Vagina (tissue), 2 donors: ENCODE data around the gene GAS7. TPM values are rescaled to one million over a fixed set of nuclear protein-coding genes. Genes with fewer than 3 reads are reported as not detected.

Source experiments
- DNase-seq, 2 donors: peaks; one replicate each; pipeline ENCODE4 v3.0.0-alpha.2; 2017; ENCODE audit errors: extremely low spot score in 2 of 2
- H3K27ac ChIP-seq: fragments of 200-600 bp; sonication (generic); one replicate; pipeline ENCODE4 v1.5.1; 2019
- H3K27me3 ChIP-seq: fragments of 200-600 bp; sonication (generic); one replicate; pipeline ENCODE4 v1.5.1; 2019
- H3K36me3 ChIP-seq, 2 donors: fragments of 200-600 bp; sonication (generic); one replicate each; pipeline ENCODE4 v1.5.1; 2017 to 2019
- H3K4me1 ChIP-seq: fragments of 200-600 bp; sonication (generic); one replicate; pipeline ENCODE4 v1.5.1; 2019
- H3K4me3 ChIP-seq, 2 donors: fragments of 200-600 bp; sonication (generic); 1 replicate in 1 of 2; 2 replicates in 1 of 2; pipeline ENCODE4 v1.5.1; 2016 to 2019
- H3K9me3 ChIP-seq: fragments of 200-600 bp; sonication (generic); one replicate; pipeline ENCODE4 v1.5.1; 2019
- CTCF ChIP-seq, 3 experiments: fragments of 450-650 bp in 2 of 3; fragments of 200-600 bp in 1 of 3; sonication (generic) in 1 of 3; IDR thresholded peaks; one replicate each; pipeline ENCODE4 v1.5.1; 2017 to 2019; ENCODE audit warnings: antibody characterized with exemption in 3 of 3, mild to moderate bottlenecking in 2 of 3, moderate library complexity in 2 of 3
- POLR2A ChIP-seq, 2 donors: fragments of 450-650 bp; IDR thresholded peaks; one replicate each; pipeline ENCODE4 v1.6.1; 2017; ENCODE audit warnings: antibody characterized with exemption in 2 of 2, mild to moderate bottlenecking in 2 of 2, moderate library complexity in 2 of 2
- POLR2AphosphoS5 ChIP-seq, 2 donors: sonication (generic); formaldehyde crosslinking; IDR thresholded peaks; one replicate each; pipeline ENCODE4 v1.9.0; 2017; ENCODE audit warnings: antibody characterized with exemption in 2 of 2, mild to moderate bottlenecking in 2 of 2, low read depth in 1 of 2; ENCODE audit not compliant: insufficient read depth in 1 of 2
- intact Hi-C: fragments of 100-400 bp; cut with DNase I; formaldehyde crosslinking; loops from one replicate; pipeline ENCODE4 v1.15.1; 2023
- total RNA-seq: library from RNA; depleted of rRNA; stranded (reverse); fragments of >200 nt; gene quantifications from one replicate; pipeline ENCODE4 v1.2.3, GENCODE V29; 2016

Gene GAS7
- total RNA-seq, 1 donor from 2014 or later: 47.1 TPM

- TF ChIP-seq POLR2A (IDR thresholded peaks at IDR 0.05) (no peak), CTCF (IDR thresholded peaks at IDR 0.05) (no peak), POLR2AphosphoS5 (IDR thresholded peaks at IDR 0.05; ENCODE audit: insufficient read depth in 1 of 2, low read depth in 1 of 2) (no peak)
- no peak for DNase-seq
- H3K4me3 ChIP-seq: no peak overlapping the region
- H3K36me3 ChIP-seq: no peaks in the 10 kb centered on the region
- peaks cover 32% of the 10 kb centered on the region for H3K4me1 ChIP-seq
- peaks cover 14% of the 10 kb centered on the region for H3K9me3 ChIP-seq
- no peaks in the 10 kb centered on the region for H3K27me3 ChIP-seq
- no peak overlapping the region for H3K27ac ChIP-seq
- intact Hi-C loops: no loop called here
Measured at GRCh38 chr17:10195090-10195805, 3.2 kb downstream of the GAS7 start.

- Histone ChIP-seq H3K9me3 (peaks cover 14% of the 10 kb centered on the region), H3K27me3 (no peaks in the 10 kb centered on the region), H3K4me3 (no peak overlapping the region), H3K27ac (no peak overlapping the region), H3K4me1 (peaks cover 24% of the 10 kb centered on the region), H3K36me3 (no peaks in the 10 kb centered on the region)
- no peak for DNase-seq
- intact Hi-C loops: no loop called here
- no peak for TF ChIP-seq CTCF (IDR thresholded peaks at IDR 0.05)
- TF ChIP-seq POLR2A (IDR thresholded peaks at IDR 0.05): no peak
- no peak for TF ChIP-seq POLR2AphosphoS5 (IDR thresholded peaks at IDR 0.05; ENCODE audit: insufficient read depth in 1 of 2, low read depth in 1 of 2)
Measured at GRCh38 chr17:10193632-10194031, 4.8 kb downstream of the GAS7 start.

- no peak for DNase-seq
- Histone ChIP-seq H3K4me3 (no peak overlapping the region), H3K9me3 (peaks cover 14% of the 10 kb centered on the region), H3K36me3 (no peaks in the 10 kb centered on the region), H3K27ac (peak overlapping the region; percentile 34), H3K27me3 (no peaks in the 10 kb centered on the region), H3K4me1 (peaks cover 24% of the 10 kb centered on the region)
- intact Hi-C loops: no loop called here
- TF ChIP-seq POLR2AphosphoS5 (IDR thresholded peaks at IDR 0.05; ENCODE audit: insufficient read depth in 1 of 2, low read depth in 1 of 2) (no peak), POLR2A (IDR thresholded peaks at IDR 0.05) (no peak), CTCF (IDR thresholded peaks at IDR 0.05) (no peak)
Measured at GRCh38 chr17:10192972-10193371, 5.4 kb downstream of the GAS7 start.

GRCh38 chr17:10192461-10192860 is 5.9 kb downstream of the GAS7 start:
- DNase-seq: no peak
- Histone ChIP-seq H3K27me3 (no peaks in the 10 kb centered on the region), H3K4me3 (no peak overlapping the region), H3K4me1 (peaks cover 19% of the 10 kb centered on the region), H3K27ac (peak overlapping the region; percentile 34), H3K9me3 (peaks cover 14% of the 10 kb centered on the region), H3K36me3 (no peaks in the 10 kb centered on the region)
- intact Hi-C loops: no loop called here
- TF ChIP-seq POLR2A (IDR thresholded peaks at IDR 0.05): no peak
- TF ChIP-seq CTCF (IDR thresholded peaks at IDR 0.05): no peak
- TF ChIP-seq POLR2AphosphoS5 (IDR thresholded peaks at IDR 0.05; ENCODE audit: insufficient read depth in 1 of 2, low read depth in 1 of 2): no peak

GRCh38 chr17:10187456-10187855 is 10.9 kb downstream of the GAS7 start:
- DNase-seq: no peak
- no peak for TF ChIP-seq CTCF (IDR thresholded peaks at IDR 0.05)
- TF ChIP-seq POLR2A (IDR thresholded peaks at IDR 0.05): no peak
- no peak for TF ChIP-seq POLR2AphosphoS5 (IDR thresholded peaks at IDR 0.05; ENCODE audit: insufficient read depth in 1 of 2, low read depth in 1 of 2)
- intact Hi-C loops: no loop called here
- Histone ChIP-seq H3K36me3 (no peaks in the 10 kb centered on the region), H3K9me3 (no peaks in the 10 kb centered on the region), H3K4me1 (peaks cover 12% of the 10 kb centered on the region), H3K27ac (no peak overlapping the region), H3K27me3 (no peaks in the 10 kb centered on the region), H3K4me3 (no peak overlapping the region)
